Activated T-helper 9 cell treated with anti-CD3 and anti-CD28 coated beads, Interleukin-2, amount 50 U/mL, for 16 hours (primary cell): ENCODE measurements around the gene CELA1.

Experiments used
- DNase-seq: peaks from one replicate; pipeline ENCODE4 v3.0.0-alpha.2; 2020; ENCODE audit warnings: low read depth

The CELA1 gene

DNA sequence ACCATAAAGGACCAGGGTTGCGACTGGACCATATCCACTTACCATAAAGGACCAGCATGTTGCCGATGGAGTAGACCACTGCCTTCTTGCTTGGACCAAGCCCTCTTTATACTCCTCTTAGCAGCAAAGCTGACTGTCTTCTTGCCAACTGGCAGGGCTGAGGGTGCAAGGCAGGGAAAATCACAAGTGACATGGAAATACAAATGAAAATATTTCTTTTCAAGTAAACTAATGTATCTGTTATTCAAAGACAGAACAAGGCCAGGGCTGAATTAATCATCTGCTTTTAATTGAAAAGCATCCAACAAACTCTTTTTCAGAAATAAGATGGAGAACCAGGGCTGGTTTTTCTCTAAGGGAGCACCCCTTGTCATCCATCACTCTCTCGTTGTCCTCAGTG lies at the start of gene CELA1:
Gene CELA1, minus strand, starts transcription at position 99 of the 400 bp plus-strand sequence. Its CDS starts 41 bp downstream, at position 58.
- DNase-seq, result no peak

DNA sequence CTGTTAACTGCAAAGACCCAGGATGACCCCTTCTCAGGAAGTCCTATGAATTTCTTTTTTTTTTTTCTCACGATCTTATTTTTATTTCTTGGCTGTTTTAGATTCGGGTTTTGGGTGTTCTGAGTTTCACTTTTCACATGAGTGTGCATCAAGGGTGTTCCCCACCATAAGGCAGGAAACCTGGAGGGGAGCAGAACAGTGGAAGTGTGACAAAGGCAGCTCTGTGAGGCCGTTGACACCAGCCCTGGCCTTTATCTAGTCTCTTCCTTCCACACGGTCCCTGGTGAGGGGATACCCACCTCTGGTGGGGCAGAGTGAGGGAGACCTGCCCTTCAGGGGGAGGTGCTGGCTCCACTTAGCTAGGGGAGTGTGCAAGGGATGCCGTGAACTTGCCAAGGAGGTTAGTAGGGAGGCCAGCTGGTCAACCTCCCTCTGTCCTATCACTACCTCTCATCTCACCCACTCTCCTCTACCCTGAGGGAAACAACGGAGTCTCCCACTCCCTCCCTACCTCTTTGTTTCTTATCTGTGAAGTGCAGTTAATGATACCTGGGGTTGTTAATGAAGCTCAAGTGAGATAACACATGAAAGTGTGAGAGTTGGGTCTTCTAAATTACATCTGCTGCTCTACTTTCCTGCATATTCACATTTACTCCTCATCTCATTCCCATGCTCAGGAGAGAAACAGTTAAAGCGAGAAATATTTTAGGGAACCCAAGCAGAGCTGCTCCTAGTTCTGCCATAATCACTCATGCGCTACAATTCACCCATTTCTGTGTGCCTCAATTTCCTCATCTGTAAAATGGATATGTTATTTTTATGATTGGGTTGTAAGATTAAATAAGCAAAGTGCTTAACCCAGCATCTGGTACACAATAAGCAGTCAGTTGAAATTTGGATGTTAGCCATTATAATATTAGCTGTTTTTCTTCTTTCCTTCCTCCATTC lies 49.1 kb upstream of the CELA1 start:
- DNase-seq, result no peak

DNA sequence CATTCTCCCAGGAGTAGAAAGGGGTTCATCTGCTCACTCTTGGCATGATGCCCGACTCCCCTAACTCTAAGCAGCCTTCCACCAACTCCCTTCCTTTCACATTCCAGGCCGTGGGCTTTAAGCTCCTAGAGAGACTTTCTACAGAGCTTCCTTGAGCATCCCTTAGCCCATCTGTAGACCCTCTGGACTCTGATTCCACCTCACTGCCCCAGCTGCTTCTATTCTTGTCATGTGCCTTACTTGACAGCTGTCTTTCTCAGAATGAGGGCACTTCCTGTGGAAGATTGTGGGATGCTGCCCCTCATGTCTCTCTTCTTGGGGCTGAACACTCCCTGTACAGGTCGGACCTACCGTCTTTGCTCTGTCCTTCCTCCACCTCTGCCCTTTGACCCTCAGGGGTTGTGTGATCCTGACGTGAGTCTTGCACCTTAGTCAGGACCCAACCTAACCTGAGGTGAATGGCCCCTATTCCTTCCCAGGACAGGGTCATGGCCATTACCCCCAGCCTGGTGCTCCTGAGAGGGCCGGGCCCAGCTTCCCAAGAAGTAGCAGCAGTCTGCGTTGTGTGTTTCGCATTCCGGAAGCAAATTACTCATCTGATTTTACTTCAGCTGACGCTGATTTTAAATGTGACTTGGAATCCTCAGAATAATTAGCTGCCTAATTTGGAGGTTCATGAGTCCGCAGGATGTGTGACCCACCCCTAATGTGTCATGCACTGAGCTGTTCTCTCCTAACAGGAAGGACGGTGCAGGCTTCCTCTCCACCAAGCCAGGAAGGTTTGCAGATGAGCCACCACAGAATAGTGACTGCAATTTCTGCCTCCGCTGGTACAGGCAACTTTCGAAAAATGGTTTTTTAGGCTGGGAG lies 47.4 kb upstream of the CELA1 start:
- DNase-seq, result peak; percentile 29

DNA sequence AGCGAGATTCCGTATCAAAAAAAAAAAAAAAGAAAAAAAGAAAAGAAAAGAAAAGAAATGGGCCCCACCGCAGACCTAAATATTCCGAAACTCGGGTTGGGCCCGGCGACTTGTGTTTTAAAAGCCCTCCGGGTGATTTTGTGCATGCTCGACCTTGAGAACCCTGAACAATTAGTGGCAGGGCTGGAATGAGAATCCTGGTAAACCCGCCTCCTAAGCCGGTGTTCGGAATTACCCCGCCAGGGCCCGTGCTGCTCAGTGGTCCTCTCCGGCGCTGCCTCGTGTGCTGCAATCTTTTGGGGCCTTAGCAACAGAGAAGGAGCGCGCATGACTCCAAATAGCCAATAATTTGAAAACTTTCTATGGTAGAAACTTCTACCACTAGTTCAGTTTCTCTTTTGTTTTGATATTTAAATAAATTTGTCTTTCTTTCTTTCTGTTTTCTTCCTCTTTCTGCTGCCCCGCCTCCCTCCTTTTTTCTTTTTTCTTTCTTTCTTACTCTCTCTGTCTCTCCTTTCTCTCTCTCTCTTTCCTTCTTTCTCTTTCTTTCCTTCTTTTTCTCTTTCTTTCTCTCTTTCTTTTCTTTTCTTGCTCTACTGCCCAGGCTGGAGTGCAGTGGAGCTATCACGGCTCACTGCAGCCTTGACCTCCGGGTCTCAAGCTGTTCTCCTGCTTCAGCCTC lies 46.2 kb upstream of the CELA1 start:
- DNase-seq, result no peak

DNA sequence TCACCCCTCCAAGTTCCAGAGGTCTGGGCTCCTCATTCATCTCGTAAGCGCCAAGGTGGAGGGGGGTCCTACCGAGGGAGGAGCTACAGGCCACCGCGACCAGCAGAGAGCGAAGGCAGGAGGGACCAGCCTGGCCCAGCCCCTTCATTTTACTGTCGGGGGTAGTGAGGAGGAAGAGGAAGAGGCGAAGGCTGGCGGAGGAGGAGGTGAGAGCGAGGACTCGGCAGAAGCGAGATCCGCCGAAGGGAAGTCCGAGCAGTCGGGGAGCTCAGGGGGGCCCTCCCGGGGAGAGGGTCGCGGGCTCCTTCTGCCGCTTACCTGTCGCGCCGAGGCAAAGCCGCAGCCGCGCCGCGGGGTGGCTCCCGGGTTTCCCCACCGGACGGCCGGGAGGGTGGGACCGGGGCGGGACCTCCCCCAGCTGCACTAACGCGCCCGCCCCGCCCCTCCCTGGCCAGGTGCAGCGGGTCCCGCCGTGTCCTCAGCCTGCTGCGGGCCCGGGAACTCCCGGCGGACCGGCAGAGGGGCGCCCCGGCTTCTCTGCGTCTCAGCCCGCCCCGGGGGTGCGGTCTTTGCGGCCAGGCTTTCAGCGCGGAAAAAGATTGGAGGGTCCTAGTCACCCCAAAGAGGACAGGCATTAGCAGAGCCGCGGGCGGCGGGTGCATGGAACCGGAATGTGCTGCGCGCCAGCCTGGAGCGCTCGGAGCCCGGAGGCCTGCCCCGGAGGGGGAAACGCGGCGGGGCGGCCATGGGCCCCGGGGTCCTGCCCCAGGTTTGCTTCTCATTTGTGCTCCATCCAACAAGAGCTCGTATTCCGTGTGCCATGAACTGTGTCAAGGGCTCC lies 45.0 kb upstream of the CELA1 start, which contains the start of gene GALNT6:
Gene GALNT6, minus strand, starts transcription at position 124 of the 841 bp plus-strand sequence. CDS start 11,625 bp downstream, outside the sequence.
- DNase-seq, result peak; percentile 67

DNA sequence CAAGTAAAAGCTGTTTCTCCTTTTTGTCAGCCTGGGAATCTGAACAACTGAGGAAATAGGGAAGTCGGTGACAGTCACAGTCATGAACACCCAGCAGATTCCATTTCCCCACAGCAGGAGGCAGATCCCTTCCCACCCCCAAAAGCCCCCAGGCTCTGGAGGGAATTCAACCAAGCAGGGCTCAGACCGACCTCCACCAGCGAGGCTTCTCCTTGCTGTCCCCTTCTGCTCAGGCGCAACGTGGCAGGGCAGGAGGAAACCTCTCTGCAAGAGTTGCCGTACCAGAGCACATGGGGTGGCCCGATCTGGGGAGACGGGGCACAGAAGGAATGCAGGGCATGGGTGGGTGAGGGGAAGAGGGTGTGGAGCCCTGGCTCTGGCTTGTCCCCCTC lies 44.4 kb upstream of the CELA1 start:
- DNase-seq, result no peak

DNA sequence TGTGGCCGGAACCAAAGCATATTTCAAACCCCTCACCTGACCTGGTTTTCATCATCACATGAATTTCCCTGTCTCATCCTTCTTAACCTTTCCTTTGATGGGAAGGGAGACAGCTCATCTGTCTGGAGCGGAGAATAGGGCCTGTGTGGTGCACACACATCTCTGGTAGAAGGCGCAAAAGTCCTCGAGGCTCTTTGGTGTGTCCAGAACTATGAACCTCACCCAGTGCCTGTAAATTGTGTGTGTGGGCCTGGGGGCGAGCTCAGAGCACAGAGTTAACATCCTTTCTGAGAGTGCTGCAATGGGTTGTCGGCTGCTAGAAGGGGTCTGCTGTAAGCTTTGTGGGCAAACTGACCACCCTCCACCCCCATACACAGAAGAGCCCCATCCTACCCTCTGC lies 44.0 kb upstream of the CELA1 start:
- DNase-seq, result no peak

DNA sequence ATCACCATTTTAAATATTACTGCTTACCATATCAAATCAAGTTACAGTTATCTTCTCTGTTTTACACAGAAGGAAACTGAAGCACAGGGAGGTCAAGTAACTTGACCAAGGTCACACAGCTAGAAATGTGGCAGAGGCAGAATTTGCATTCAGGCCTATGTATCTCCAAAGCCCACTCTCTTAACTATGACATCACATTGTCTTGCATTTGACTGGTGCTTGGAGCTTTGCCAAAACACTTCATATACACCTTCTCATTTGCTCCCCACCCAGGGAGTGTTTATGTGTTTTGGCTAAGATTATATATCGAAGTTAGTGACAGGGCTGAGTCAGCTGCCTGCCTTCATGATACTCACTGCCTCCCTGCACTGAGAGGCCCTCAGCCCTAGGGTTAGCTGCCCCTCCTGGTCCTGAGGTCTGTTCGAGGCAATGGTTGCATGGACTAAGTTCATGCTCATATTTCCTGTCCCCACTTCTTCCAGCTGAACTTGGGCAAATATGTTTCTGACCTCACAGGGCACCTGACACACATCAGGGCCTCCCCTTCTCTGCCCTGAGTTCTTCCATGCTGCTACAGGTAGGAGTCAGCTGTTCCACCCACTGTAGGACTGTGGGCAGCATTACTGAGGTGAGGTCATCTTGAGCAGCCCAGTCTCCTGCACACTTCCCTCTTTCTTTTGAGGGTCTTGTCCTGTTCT lies 43.0 kb upstream of the CELA1 start:
- DNase-seq, result no peak

DNA sequence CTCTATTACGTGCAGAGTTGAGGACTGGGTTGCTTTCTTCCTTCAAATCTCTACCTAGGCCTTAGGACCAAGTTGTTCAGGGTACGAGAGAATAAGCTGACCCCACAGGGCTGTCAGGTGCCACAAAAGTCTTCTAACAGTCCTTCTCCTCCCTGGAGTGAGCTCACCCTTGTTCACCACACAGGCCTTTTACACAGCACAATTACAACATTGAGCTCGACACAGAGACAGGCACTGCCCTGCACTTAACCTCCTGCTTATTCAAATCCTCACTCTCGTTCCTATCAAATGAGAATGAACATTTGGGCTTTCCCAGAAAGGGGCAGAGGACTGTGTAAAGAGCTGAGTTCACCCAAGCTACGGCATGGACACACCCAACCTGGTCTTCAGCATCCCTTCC lies 42.4 kb upstream of the CELA1 start:
- DNase-seq, result no peak

DNA sequence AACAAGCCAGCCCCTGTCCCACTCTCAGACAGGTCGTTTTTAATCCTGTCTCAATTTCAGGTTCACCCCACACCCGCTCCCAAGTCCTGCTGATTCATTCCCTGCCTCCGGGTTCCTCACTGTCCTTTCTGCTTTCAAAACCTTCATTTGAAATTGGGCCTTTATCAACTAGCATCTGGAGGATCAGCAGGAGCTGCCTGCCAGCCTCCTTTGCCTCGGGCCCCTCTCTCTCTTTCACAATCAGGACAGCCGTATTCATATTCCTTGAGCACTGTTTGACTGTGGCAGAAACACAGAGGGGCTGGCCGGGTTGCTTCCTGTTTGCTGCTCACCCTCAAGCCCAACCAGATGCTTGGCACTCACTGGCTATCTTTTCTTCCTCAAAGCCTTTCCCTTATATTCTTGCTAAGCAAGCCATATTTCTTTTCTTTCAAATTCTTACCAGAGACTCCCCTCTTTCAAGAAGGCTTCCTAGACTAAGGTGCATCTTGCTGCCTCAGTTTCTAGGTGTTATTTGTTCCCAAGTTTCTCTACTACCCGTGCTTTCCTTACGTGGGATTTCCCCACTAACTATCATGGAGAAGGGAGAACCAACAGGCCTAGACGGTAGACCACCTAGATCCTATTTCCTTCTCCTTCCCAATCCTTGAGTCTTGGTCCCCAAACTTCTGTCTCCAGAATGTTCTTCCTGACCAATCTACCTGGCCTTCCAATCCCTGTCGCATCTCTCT lies 41.8 kb upstream of the CELA1 start:
- DNase-seq, result no peak

DNA sequence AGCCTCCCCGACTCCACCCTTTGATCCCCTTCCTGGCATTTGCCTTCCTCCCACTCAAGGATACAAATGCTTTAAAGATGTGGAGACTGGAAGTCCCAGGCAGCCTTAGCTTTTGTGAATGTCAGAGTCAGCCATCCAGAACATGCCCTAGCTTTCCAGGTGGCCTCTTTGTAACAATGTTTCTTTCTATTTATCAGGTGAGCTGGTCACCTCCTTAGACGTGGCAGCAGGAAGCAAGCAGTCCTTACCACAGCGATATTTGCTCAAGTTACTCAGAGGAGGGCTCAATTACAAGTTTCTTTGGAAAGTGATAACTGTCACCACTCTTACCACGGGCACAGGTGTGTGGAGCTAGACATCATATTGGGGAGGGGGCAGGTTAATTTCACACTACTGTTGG lies 39.9 kb upstream of the CELA1 start:
- DNase-seq, result no peak

DNA sequence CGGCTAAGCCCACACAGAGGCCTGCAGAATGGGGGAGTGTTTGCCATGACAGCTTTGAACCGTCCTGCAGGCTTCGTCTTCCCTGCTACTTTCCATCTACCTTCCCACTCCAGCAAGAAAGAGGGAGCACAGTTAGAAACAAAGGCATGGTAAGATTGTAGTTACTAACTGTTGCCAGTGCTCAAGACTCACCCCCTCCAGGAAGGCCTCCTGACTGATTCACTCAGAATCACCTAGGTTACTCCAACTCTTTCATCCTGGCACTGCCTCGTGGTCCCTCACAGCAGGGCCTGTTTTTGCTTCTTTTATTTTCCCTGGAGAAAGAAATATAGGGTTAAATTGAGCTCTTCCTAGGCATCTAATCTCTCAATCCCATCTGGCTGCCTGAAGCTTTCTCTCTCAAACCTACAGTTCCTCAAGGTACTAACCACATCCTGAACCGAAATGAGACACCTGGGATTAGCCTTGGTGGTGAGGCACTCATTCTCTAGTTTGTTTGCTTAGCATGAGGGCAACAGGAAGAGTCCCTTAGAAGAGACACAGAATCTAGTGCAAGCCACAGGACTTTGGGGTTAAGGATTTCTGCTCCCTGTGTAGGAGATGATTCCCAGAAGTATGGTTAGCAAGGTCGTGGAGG lies 36.9 kb upstream of the CELA1 start:
- no peak for DNase-seq

DNA sequence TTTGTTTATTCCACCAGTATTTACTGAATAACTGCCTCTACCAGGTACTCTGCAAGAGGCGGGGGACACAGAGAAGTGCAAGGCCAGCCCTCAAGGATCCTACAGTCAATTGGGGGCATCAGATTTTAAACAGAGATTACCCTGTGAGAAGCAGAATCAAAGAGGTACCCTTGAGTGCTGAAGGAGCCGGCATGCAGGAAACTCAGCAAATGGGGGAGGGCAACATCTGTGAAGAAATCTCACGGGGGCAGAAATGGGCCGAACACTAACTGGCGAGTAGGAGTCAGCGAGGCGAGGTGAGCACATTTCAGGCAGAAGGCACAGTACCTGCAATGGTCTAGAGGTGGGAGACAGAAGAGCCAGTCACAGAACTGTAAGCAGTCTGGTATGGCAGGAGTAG lies 35.7 kb upstream of the CELA1 start:
- no peak for DNase-seq

DNA sequence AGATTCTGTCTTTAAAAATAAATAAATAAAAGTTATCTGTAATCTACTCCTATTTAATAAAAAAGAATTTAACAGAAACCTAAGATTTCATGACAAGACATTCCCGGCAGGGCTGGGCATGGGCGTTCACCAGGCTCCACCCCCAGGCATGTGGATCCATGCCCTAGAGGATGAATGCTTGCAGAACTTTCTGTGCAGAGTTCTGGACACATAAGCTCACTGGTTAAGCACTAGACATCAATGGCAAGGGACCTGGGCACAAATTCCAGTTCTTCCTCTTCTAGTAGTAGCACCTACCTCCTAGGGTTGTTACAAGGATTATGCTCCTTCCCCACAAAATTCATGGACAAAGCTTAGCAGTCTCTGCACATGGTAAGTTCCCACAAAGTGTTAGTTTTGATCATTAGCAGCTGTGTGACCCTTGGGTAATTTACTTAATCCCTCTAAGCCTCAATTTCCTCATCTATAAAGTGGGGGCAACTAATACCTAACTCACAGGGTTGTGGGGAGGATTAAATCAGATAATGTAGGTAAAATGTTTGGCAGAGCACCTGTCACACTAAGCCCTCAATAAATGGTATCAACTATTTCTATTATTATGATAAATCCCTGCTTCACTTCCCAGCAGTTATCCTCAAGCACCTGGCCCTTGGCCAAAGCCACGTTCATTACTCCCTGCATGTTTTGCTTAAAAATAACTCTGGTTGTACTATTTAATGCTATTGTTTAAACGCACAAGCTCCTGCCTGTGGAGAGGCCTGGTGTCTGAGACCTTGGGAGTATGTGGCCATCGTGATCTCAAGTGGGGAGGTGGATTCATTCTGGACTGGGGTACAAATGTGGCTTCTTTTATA lies 35.0 kb upstream of the CELA1 start:
- DNase-seq, result no peak

DNA sequence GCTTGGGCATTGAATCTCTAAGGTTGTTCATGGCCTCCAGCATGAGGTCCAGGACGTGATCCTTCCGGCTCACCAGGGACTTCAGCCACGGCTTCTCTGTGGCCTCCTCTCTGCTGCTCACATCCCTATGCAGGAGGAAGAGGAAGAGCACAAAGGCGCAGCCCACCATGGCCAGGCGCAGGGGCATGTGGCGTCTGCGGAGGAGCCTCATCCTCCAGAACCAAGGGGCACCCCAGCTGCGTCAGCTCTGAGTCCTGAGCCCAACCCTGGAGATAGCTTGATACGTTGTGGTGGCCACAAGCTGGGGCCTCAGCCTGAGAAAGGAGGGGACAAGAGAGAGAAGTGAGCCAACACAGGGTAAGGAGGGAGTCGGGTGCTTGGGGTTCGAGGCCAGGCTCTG lies 33.1 kb upstream of the CELA1 start:
- no peak for DNase-seq

DNA sequence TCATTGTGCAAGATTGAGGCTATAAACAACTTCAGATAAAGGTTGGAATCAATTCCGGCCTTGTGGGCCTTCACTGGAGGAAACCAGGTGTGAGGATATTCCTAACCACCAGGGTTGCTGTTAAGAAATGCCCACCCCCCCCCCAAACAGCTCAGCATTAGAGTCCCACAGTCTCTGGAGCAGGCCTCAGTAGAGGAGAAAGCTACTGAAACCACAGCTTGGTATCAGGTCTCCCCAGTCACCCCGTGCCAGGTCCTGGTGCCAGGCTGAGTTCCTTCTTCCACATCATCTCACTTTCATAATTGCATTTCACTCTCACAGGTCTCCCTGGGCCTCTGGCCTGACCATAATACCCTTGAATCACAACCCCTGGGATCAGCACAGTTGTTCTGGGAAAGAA lies 32.3 kb upstream of the CELA1 start:
- DNase-seq, result no peak

DNA sequence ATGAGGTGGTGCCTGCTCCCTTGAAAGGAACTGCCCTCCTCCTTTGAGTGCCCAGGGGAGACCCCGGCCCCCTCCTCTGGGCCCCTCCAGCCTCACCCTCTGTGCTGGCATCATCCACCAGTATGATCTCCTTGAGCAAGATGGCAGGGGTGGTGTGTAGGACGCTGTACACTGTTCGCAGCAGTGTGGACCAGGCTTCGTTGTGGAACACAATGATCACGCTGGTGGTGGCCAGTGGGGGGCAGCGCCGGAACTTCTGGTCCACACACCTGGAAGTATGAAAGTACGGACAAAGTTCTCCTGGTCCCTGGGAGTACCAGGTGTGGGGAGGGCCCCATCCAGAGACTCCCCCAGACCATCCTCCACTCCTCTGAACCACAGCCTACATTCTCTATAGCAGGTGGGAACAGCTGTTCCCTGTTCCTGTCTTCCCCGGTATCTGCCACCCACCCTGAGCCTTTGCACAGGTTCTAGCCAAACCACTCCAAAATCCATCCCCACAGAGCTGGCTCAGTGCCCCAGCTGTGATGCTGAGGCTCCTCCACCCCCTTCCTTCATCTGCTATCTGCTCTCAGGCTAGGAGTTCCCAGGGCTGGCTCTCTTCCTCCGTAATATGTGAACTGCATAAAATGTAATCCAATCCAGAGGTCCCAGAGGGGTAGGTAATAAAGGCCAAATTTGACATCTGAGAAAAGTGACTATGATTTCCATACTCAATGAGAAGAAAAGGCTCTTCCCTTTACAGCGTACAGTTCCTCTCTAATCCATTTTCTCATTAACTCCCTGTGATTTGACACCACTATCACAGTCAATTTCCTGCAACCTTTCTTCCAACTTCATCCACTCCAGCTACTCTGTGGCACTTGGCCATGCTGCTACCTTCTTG lies 30.9 kb upstream of the CELA1 start:
- no peak for DNase-seq

DNA sequence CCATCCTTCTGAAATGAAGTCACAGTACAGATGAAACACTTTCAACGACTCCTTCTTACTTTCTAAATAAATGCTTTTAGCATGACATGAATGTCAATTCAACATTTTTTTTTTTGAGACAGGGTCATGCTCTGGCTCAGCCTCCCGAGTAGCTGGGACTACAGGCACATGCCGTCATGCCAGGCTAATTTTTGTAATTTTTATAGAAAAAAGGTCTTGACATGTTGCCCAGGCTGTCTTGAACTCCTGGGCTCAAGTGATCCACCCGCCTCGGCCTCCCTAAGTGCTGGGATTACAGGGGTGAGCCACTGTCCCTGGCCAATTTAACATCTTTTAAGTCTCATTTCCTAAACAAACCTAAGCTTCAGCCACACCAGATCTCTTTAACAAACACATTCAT lies 28.4 kb upstream of the CELA1 start:
- DNase-seq, result no peak
